Measurements from ENCODE around the gene NR2F2. TPM values are rescaled to one million over a fixed set of nuclear protein-coding genes. Genes with fewer than 3 reads are reported as not detected.
A peak's percentile ranks its signal among the peaks of the same experiment; 100 is the strongest.

The NR2F2 gene
- total and polyA plus RNA-seq, 7 donors = 12.6 to 47.9 (median 24.0) TPM

DNA sequence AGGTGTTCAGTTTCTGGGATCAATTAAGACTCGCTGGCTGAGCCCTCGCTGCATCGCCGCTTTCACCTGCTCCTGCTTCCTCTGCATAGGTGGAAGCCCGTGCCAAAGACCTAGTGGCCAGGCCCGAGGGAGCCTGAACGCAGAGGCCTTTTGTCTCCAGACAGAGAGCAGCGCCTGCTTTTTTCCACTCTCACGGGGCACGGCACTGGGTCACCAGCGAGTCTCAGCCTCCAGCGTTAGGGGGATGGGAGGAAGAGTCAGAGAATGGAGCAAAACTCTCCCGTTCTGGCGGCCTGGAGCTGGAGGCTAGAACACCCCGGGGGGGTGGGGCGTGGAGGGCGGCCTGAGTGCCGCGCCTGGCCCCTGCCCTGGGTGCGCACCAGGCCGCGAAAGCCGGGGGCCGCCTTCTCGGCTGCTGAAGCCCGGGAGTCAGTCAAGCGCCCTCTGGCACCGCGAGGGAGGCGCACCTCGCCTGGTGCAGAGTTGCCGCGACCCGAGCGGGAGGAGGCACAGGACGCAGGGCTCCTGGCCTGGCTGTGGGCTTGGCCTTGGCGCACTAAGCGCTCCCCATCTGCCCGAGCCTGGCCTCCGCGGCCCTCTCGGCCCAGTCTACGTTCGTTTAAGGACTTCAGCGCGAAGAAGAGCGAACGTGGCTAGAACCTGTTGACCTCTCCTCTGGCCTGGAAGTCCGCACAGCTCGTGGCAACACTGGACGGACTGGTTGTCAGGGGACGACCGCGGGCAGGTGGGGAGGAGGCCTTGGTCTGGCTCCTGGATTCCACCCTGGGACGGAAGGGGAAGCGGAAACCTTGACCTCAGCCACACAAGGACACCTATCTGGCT is 21.5 kb downstream of the NR2F2 start:
- Histone ChIP-seq H3K36me3 (no peaks in the 10 kb centered on the region), H3K27me3 (no peaks in the 10 kb centered on the region), H3K4me3 (no peak overlapping the region), H3K27ac (peak overlapping the region; percentile 81 to 92 (median 87)), H3K9me3 (no peaks in the 10 kb centered on the region), H3K4me1 (peaks cover 0 to 49% (median 29%) of the 10 kb centered on the region in 4 donors)
- whole genome bisulfite sequencing, 2 donors = 50 to 79% methylated on average over 56 of the region's 56 CpGs
- no peak for DNase-seq
- intact Hi-C loops (cut with DNase I) = no loop called here
- TF ChIP-seq, protein P1, sequence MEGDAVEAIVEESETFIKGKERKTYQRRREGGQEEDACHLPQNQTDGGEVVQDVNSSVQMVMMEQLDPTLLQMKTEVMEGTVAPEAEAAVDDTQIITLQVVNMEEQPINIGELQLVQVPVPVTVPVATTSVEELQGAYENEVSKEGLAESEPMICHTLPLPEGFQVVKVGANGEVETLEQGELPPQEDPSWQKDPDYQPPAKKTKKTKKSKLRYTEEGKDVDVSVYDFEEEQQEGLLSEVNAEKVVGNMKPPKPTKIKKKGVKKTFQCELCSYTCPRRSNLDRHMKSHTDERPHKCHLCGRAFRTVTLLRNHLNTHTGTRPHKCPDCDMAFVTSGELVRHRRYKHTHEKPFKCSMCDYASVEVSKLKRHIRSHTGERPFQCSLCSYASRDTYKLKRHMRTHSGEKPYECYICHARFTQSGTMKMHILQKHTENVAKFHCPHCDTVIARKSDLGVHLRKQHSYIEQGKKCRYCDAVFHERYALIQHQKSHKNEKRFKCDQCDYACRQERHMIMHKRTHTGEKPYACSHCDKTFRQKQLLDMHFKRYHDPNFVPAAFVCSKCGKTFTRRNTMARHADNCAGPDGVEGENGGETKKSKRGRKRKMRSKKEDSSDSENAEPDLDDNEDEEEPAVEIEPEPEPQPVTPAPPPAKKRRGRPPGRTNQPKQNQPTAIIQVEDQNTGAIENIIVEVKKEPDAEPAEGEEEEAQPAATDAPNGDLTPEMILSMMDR (IDR thresholded peaks at IDR 0.05) = no peak
- TF ChIP-seq POLR2A (IDR thresholded peaks at IDR 0.05) (no peak), POLR2AphosphoS5 (IDR thresholded peaks at IDR 0.05) (no peak), EP300 (IDR thresholded peaks at IDR 0.05) (no peak)

DNA sequence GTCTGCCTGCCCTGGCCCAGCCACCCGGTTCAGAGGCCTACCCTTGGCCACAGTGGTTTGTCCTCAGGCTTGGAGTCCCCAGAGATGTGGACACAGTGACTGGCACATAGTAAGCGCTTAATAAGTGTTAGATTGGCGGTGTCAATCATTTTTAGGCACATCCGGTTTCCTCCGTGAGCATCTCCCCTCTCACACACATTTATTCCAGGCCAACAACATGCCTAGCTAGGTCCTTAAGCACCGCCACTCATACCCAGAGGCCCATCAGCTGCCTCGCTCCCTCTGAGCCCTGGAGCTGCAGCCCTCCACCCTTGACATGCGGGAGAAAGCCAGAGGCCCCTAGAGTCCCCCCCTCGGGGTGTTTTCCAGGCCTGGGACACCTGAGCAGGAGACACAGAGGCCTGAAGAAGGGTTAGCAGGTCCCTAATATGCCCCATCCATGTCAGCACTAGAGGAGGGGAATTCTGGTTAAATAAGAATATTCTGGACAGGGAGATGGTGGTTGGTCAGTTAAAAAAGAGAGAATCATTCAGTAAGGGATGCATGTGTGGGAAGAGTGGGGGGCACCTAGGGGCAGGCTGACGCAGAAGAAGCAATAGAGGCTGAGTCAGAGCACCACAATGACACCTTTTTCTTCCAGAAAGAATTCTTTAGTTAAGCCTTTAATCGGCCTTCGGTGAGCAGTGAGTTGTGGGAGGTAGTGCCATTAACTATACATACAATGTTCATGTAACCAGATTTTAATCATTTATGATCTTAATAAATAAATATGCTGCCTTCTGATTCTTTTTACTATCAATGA is 22.3 kb downstream of the NR2F2 start:
- Histone ChIP-seq H3K9me3 (no peaks in the 10 kb centered on the region), H3K36me3 (no peaks in the 10 kb centered on the region), H3K4me1 (peaks cover 0 to 55% (median 28%) of the 10 kb centered on the region in 4 donors), H3K27ac (peak overlapping the region; percentile 81 to 92 (median 87)), H3K4me3 (no peak overlapping the region), H3K27me3 (peaks cover 0 to 2% (median under 1%) of the 10 kb centered on the region in 3 donors)
- DNase-seq = no peak
- 60 to 88% methylated on average over 12 of the region's 12 CpGs for WGBS, 2 donors
- intact Hi-C loops (cut with DNase I) = no loop called here
- TF ChIP-seq POLR2A (IDR thresholded peaks at IDR 0.05) (no peak), POLR2AphosphoS5 (IDR thresholded peaks at IDR 0.05) (no peak), EP300 (IDR thresholded peaks at IDR 0.05) (no peak)
- TF ChIP-seq, protein P1 (IDR thresholded peaks at IDR 0.05) = no peak

DNA sequence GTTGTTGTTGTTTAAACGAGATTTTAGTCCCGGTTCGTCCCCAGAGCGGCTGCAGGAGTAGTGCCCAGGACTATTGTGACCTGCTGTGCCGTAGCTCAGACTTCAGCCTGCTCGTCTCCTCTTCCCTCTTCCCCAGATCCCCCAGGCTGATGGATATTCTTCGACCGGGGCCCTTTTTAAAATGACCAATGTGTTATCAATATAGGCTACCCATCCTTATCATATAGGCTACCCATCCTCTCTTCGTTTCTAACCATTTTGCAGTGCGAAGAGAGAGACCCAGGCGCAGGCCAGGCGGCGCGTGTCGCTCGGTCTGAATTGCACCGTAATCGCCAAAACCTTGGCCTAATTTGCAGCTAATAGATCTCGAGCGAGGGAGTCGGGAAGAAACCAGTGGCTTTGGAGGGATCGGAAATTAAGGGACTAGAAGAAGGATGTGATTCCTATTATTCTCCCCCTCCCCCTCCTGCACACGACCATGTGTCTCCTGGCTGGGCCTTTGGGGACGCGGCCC is 23.0 kb downstream of the NR2F2 start:
- Histone ChIP-seq H3K36me3 (no peaks in the 10 kb centered on the region), H3K4me3 (peak overlapping the region in 3 of 4 donors; percentile 50 to 70 (median 69)), H3K27ac (peak overlapping the region; percentile 81 to 92 (median 87)), H3K4me1 (peaks cover 0 to 48% (median 27%) of the 10 kb centered on the region in 4 donors), H3K9me3 (no peaks in the 10 kb centered on the region), H3K27me3 (peaks cover under 1 to 9% (median 6%) of the 10 kb centered on the region in 3 donors)
- no peak for TF ChIP-seq POLR2AphosphoS5 (IDR thresholded peaks at IDR 0.05)
- no peak for TF ChIP-seq POLR2A (IDR thresholded peaks at IDR 0.05)
- TF ChIP-seq, protein P1 (IDR thresholded peaks at IDR 0.05) = no peak
- no peak for TF ChIP-seq EP300 (IDR thresholded peaks at IDR 0.05)
- WGBS, 2 donors = 40 to 74% methylated on average over 25 of the region's 25 CpGs
- intact Hi-C loops (cut with DNase I) = no loop called here
- no peak for DNase-seq

DNA sequence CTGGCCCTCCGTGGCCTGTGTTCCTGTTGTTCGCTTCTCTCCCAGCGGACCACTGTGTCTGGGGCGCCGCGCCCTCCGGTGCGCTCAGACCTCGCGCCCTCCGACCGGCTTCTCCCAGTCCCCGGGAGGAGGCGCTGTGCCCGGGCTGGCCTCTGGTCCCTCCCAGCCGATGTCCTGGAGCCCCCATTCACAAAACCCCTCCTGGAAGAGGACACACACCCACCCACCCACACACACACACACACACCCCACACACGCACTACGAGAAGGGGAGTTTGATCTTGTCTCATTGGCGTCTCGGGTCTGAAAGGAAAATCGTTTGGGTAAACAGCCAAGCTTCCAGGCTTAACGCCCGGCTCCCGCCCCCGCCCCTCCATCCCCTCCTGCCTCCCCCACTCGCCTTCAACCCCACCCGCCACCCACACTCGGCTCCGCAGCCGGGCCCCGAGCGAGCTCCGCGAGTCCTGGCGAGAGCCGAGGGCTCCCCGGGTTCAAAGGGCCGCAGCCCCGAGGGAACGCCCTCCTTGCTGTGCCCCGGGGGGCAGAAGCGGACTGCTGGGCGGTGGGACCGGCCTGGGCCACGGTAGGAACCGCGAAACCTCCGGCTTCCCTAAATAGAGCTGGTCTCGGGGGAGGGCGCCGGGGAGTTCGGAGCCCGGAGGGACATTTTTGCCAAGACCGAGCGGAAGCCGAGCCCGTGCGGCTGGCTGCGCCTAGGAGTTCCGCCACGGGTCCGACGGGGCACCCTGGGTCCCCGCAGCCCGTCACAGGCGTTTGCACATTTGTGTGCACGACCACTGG is 23.6 kb downstream of the NR2F2 start:
- H3K4me1 ChIP-seq = peaks cover 0 to 41% (median 24%) of the 10 kb centered on the region in 4 donors
- WGBS, 2 donors = 8 to 10% methylated on average over 67 of the region's 67 CpGs
- peak overlapping the region; percentile 81 to 92 (median 87) for H3K27ac ChIP-seq
- intact Hi-C loops (cut with DNase I) = no loop called here
- peaks cover 7 to 15% (median 12%) of the 10 kb centered on the region in 3 donors for H3K27me3 ChIP-seq
- H3K9me3 ChIP-seq = no peaks in the 10 kb centered on the region
- H3K4me3 ChIP-seq = peak overlapping the region; percentile 40 to 70 (median 60)
- TF ChIP-seq POLR2AphosphoS5 (IDR thresholded peaks at IDR 0.05) (peak in 2 of 4 donors; percentile 5 to 10), POLR2A (IDR thresholded peaks at IDR 0.05) (no peak)
- TF ChIP-seq, protein P1 (IDR thresholded peaks at IDR 0.05) = peak in 3 of 4 experiments; percentile 34 to 45 (median 39)
- no peaks in the 10 kb centered on the region for H3K36me3 ChIP-seq
- no peak for DNase-seq
